ENCODE measurements around the gene PEX3.

DNA sequence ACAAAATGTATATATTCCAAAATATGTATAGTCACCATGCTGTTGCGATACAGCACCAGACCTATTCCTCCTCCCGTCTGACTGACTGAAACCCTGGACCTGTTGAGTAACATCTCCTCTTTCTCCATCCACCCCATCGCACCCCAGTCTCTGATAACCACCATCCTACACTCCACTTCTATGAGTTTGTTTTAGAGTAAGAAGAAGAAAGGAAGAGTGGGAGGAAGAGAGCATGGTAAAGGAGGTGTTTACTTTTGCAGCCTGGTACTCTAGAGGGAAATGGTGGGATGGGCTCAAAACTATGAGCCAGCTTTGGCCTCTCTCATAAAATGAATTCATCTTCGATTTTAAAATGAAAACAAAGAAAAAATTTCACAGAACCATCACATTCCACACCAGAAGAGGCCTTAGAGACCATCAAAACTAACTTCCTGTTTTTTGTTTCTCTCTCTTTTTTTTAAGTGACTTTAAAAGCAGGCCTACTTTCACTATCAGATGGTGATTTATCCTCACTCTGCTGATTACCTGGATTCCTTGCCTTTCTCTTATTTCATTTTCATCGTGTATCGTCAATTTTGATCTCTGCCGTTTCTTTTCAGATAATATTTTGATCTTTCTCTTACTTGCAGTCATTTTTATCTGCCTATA lies 77.7 kb downstream of the PEX3 start:
- TF ChIP-seq EZH2phosphoT487 (IDR thresholded peaks at IDR 0.05; ENCODE audit: low read length) (no peak), EZH2 (optimal IDR thresholded peaks at IDR 0.05; ENCODE audit: low read depth, low read length) (no peak)
- TF ChIP-seq, protein P1, sequence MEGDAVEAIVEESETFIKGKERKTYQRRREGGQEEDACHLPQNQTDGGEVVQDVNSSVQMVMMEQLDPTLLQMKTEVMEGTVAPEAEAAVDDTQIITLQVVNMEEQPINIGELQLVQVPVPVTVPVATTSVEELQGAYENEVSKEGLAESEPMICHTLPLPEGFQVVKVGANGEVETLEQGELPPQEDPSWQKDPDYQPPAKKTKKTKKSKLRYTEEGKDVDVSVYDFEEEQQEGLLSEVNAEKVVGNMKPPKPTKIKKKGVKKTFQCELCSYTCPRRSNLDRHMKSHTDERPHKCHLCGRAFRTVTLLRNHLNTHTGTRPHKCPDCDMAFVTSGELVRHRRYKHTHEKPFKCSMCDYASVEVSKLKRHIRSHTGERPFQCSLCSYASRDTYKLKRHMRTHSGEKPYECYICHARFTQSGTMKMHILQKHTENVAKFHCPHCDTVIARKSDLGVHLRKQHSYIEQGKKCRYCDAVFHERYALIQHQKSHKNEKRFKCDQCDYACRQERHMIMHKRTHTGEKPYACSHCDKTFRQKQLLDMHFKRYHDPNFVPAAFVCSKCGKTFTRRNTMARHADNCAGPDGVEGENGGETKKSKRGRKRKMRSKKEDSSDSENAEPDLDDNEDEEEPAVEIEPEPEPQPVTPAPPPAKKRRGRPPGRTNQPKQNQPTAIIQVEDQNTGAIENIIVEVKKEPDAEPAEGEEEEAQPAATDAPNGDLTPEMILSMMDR (IDR thresholded peaks at IDR 0.05; ENCODE audit: low read length): no peak

Measured in MM.1S (cell line).